ENCODE data around the gene FLOT2. TPM values are rescaled to one million over a fixed set of nuclear protein-coding genes. Genes with fewer than 3 reads are reported as not detected.

FLOT2 gene
- total RNA-seq, 1 experiment from 2014 or later = 118 TPM

- Histone ChIP-seq H3K4me3 (no peak overlapping the region), H3K4me1 (replicated peaks; ENCODE audit: insufficient read depth) (no peaks in the 10 kb centered on the region), H4K20me1 (ENCODE audit: insufficient read depth) (no peaks in the 10 kb centered on the region), H3K36me3 (ENCODE audit: low read depth) (no peaks in the 10 kb centered on the region), H3K27me3 (ENCODE audit: insufficient read depth, low read depth) (no peaks in the 10 kb centered on the region), H3K9me2 (ENCODE audit: insufficient read depth) (no peaks in the 10 kb centered on the region), H2AFZ (no peak overlapping the region), H3K27ac (no peak overlapping the region), H3K79me2 (ENCODE audit: low read depth) (no peaks in the 10 kb centered on the region), H3F3A (ENCODE audit: insufficient read depth, low read depth) (no peaks in the 10 kb centered on the region), H3K9me3 (ENCODE audit: insufficient read depth, low read depth) (no peaks in the 10 kb centered on the region), H3K4me2 (no peak overlapping the region)
- CTCF ChIA-PET = no interaction called here
- POLR2A ChIA-PET (ENCODE audit: unreplicated experiment) = no interaction called here
- no TSS peak for BruUV-seq (replicated peaks)
- no peak for TF ChIP-seq CTCF (conservative IDR thresholded peaks at IDR 0.05)
- TF ChIP-seq EZH2 (IDR thresholded peaks at IDR 0.05; ENCODE audit: low read depth) = no peak
- DNase-seq = no peak
- intact Hi-C loops (cut with micrococcal nuclease; ENCODE audit: unreplicated experiment) = no loop called here
These were observed 13.4 kb downstream of the FLOT2 start for GRCh38 chr17:28883967-28884702.

GRCh38 chr17:28882154-28882895, 15.2 kb downstream of the FLOT2 start:
- intact Hi-C loops (cut with micrococcal nuclease; ENCODE audit: unreplicated experiment) = no loop called here
- POLR2A ChIA-PET (ENCODE audit: unreplicated experiment) = no interaction called here
- Histone ChIP-seq H2AFZ (no peak overlapping the region), H3K9me3 (ENCODE audit: insufficient read depth, low read depth) (no peaks in the 10 kb centered on the region), H3K4me3 (no peak overlapping the region), H3K4me2 (no peak overlapping the region), H3K4me1 (replicated peaks; ENCODE audit: insufficient read depth) (no peaks in the 10 kb centered on the region), H3K36me3 (ENCODE audit: low read depth) (no peaks in the 10 kb centered on the region), H4K20me1 (ENCODE audit: insufficient read depth) (no peaks in the 10 kb centered on the region), H3K79me2 (ENCODE audit: low read depth) (no peaks in the 10 kb centered on the region), H3K27ac (no peak overlapping the region), H3K9me2 (ENCODE audit: insufficient read depth) (no peaks in the 10 kb centered on the region), H3F3A (ENCODE audit: insufficient read depth, low read depth) (peaks cover 6% of the 10 kb centered on the region; the same call in 1 of the 2 replicates), H3K27me3 (ENCODE audit: insufficient read depth, low read depth) (no peaks in the 10 kb centered on the region)
- no TSS peak for BruUV-seq (replicated peaks)
- TF ChIP-seq EZH2 (IDR thresholded peaks at IDR 0.05; ENCODE audit: low read depth) (no peak), CTCF (conservative IDR thresholded peaks at IDR 0.05) (no peak)
- DNase-seq = no peak
- CTCF ChIA-PET = interaction anchor here (0.7 kb wide), 1 partner anchor 26 kb away, joined by 3 read pairs; no protein-coding TSS in a partner anchor

GRCh38 chr17:28881533-28882056, 15.9 kb downstream of the FLOT2 start:
- Histone ChIP-seq H3K9me3 (ENCODE audit: insufficient read depth, low read depth) (no peaks in the 10 kb centered on the region), H3K79me2 (ENCODE audit: low read depth) (no peaks in the 10 kb centered on the region), H3K4me2 (no peak overlapping the region), H3K9me2 (ENCODE audit: insufficient read depth) (no peaks in the 10 kb centered on the region), H3K27me3 (ENCODE audit: insufficient read depth, low read depth) (no peaks in the 10 kb centered on the region), H3K27ac (no peak overlapping the region), H3K4me1 (replicated peaks; ENCODE audit: insufficient read depth) (no peaks in the 10 kb centered on the region), H2AFZ (no peak overlapping the region), H3K4me3 (no peak overlapping the region), H4K20me1 (ENCODE audit: insufficient read depth) (no peaks in the 10 kb centered on the region), H3F3A (ENCODE audit: insufficient read depth, low read depth) (peaks cover 6% of the 10 kb centered on the region; the same call in 1 of the 2 replicates), H3K36me3 (ENCODE audit: low read depth) (no peaks in the 10 kb centered on the region)
- ChIA-PET POLR2A (ENCODE audit: unreplicated experiment) (no interaction called here), CTCF (interaction anchor here (0.7 kb wide), 1 partner anchor 26 kb away, joined by 3 read pairs; no protein-coding TSS in a partner anchor)
- no peak for DNase-seq
- TF ChIP-seq EZH2 (IDR thresholded peaks at IDR 0.05; ENCODE audit: low read depth) (no peak), CTCF (conservative IDR thresholded peaks at IDR 0.05) (no peak)
- no TSS peak for BruUV-seq (replicated peaks)
- intact Hi-C loops (cut with micrococcal nuclease; ENCODE audit: unreplicated experiment) = no loop called here

All from PC-9 (cell line).